Jurkat, Clone E6-1 (cell line): ENCODE data around the gene PHKA2. TPM values are rescaled to one million over a fixed set of nuclear protein-coding genes. Genes with fewer than 3 reads are reported as not detected.
A peak's percentile ranks its signal among the peaks of the same experiment; 100 is the strongest.
"Not testable (repeated sequence)": the region's sequence is repeated elsewhere in the genome, so short reads cannot be mapped to it uniquely, and the experiment has no call there.

ENCODE experiments used
- DNase-seq: peaks from one replicate; pipeline ENCODE4 v3.0.0-alpha.2; 2011; ENCODE audit warnings: low read depth, low spot score
- H3K4me3 ChIP-seq: 2 replicates; pipeline ENCODE4 v1.5.1; 2011; ENCODE audit warnings: mild to moderate bottlenecking, low read length, control low read depth, moderate library complexity
- polyA plus RNA-seq: library from polyadenylated mRNA; unstranded; fragments of >200 nt; gene quantifications from one replicate; pipeline ENCODE4 v1.2.1, GENCODE V29; 2012; ENCODE audit warnings: missing spikeins; ENCODE audit not compliant: insufficient read length, insufficient read depth

Gene PHKA2, protein sequence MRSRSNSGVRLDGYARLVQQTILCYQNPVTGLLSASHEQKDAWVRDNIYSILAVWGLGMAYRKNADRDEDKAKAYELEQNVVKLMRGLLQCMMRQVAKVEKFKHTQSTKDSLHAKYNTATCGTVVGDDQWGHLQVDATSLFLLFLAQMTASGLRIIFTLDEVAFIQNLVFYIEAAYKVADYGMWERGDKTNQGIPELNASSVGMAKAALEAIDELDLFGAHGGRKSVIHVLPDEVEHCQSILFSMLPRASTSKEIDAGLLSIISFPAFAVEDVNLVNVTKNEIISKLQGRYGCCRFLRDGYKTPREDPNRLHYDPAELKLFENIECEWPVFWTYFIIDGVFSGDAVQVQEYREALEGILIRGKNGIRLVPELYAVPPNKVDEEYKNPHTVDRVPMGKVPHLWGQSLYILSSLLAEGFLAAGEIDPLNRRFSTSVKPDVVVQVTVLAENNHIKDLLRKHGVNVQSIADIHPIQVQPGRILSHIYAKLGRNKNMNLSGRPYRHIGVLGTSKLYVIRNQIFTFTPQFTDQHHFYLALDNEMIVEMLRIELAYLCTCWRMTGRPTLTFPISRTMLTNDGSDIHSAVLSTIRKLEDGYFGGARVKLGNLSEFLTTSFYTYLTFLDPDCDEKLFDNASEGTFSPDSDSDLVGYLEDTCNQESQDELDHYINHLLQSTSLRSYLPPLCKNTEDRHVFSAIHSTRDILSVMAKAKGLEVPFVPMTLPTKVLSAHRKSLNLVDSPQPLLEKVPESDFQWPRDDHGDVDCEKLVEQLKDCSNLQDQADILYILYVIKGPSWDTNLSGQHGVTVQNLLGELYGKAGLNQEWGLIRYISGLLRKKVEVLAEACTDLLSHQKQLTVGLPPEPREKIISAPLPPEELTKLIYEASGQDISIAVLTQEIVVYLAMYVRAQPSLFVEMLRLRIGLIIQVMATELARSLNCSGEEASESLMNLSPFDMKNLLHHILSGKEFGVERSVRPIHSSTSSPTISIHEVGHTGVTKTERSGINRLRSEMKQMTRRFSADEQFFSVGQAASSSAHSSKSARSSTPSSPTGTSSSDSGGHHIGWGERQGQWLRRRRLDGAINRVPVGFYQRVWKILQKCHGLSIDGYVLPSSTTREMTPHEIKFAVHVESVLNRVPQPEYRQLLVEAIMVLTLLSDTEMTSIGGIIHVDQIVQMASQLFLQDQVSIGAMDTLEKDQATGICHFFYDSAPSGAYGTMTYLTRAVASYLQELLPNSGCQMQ
- polyA plus RNA-seq: 36.5 TPM

DNA sequence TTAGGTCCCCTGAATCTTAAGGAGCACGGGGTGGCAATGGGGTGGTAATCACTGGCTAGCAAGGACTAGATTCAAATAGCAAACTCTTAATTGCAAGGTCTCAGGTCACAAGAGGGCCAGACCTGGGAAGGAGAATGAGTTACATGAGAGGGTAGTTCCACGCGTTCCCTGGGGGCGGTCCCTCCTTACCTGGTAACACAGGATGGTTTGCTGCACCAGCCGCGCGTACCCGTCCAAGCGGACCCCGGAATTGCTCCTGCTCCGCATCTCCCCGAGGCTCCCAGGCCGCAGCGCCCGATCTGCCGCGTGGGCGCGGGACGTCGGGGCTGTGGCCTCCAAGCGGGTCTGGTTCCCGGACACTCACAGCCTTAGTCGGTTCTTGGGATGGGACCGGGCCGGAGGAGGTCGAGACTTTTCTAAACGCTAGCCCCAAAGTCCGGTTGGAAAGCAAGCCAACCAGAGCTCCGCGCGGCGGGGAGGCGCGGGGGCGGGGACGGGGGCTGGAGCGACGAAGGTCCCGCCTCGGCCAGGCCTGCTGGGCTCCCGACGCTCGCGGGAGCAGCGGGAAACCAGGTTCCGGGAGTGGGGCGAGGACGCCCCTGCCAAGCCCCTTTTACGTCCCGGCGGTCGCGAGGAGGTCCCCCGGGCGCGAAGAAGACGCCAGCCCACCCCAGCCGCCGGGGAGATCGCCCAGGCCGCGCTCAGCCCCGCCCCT is at the start of gene PHKA2:
Gene PHKA2 (minus strand): TSS at position 449 of the 715 bp plus-strand sequence. CDS start 182 bp downstream, at position 267.
- DNase-seq: no peak

DNA sequence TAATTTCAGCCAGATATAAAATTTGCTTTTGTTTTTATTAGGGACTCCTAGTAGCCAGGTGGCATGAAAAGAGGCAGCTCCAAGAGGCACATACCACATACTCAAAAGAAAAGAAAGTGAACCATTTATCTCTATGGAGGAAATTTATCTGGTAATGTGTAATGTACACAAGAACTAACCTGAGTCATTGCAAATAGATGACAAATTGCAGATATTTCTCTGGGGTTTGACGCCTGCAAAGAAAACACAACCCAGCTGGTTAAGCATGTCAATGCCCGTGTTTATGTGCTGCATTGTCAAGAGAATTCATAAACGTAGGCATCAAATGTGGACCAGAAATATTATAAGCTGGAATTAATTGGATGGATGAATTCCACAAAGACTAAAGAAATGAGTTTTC is 46.9 kb upstream of the PHKA2 start:
- DNase-seq: no peak
- no peak overlapping the region for H3K4me3 ChIP-seq

More for the DNA sequence above, at the start of gene PHKA2:
- H3K4me3 ChIP-seq: peak within 1 kb of the TSS; percentile 65

DNA sequence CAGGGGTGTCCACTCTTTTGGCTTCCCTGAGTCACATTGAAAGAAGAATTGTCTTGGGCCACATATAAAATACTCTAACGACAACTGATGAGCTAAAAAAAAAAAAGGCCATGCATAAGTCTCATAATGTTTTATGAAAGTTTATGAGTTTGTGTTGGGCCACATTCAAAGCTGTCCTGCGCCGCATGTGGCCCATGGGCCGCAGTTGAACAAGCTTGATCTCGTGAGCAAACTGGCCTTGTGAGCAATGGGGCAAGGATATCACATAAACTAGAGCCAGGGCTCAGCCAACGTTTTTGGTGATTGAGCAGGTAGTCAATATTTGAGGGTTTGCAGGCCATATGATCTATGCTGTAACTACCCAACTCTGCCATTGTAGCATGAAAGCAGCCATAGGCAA is 44.6 kb upstream of the PHKA2 start:
- DNase-seq: no peak
- H3K4me3 ChIP-seq: no peak overlapping the region

DNA sequence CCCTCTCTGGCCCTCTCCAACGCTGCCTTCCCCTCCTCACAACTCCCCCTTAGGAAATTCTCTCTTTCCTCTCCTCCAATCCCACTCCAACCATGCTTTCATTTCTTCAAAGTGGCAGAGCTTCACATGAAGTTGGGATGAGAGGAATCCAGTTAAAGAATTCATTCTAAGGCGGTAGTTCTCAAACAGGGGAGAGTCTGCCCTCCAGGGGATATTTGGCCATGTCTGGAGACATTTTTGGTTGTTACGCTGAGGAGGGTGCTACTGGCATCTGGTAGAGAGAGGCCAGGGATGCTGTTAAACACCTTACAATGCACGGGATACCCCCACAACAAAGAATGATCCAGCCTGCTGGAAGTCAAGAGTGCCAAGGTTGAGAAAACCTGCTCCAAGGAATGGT is 40.5 kb upstream of the PHKA2 start:
- no peak for DNase-seq

DNA sequence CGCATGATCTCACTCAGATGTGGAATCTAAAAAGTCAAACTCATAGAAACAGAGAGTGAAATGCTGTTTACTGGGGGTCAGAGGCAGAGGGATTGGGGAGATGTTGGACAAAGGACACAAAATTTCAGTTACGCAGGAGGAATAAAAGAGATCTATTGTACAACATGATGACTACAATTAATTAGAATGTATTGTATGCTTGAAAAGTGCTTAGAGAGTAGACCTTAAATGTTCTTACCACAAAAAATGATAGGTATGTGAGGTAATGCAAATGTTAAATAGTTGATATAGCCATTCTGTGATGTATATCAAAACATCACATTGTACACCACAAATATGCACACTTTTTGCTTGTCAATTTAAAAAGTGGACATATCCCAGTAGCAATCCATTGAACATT is 36.1 kb upstream of the PHKA2 start:
- DNase-seq: no peak

More for the DNA sequence above, 40.5 kb upstream of the PHKA2 start:
- no peak overlapping the region for H3K4me3 ChIP-seq

DNA sequence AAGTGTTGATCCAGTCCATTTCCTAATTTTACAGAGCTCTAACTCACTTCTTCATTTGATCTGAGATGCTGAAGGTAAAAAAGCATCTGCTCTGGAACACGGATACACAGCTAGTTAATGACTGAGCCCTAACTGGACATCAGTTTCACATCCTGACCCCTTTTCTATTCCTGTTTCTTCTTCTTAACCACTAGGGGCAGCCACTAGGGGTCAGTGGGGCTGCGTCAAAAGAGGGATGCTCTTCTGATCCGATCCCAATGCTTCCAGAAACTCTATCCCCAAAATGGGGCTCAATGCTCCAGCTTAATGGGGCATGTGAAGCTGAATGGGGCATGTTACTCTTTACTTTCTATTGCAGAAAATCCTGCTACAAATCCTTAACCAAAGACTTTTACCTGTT is 33.4 kb upstream of the PHKA2 start:
- H3K4me3 ChIP-seq: no peak overlapping the region
- no peak for DNase-seq

More for the DNA sequence above, 36.1 kb upstream of the PHKA2 start:
- H3K4me3 ChIP-seq: no peak overlapping the region

DNA sequence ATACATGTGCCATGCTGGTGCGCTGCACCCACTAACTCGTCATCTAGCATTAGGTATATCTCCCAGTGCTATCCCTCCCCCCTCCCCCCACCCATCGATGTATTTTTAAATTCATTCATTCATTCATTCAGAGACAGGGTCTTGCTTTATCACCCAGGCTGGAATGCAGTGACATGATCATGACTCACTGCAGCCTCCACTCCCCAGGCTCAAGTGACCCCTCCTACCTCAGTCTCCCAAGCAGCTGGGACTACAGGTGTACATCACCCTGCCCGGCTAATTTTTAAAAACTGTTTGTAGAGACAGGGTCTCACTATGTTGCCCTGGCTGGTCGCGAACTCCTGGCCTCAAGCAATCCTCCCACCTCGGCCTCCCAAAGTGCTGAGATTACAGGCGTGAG is 32.7 kb upstream of the PHKA2 start:
- not testable (repeated sequence) for DNase-seq

GRCh38 chrX:19007868-19008267 is 24.0 kb upstream of the PHKA2 start:
- DNase-seq: no peak
- no peak overlapping the region for H3K4me3 ChIP-seq

More for the DNA sequence above, 32.7 kb upstream of the PHKA2 start:
- not testable (repeated sequence) for H3K4me3 ChIP-seq

- H3K4me3 ChIP-seq: no peak overlapping the region
- DNase-seq: no peak
These were observed 23.1 kb upstream of the PHKA2 start for GRCh38 chrX:19007011-19007410.

- no peak for DNase-seq
These were observed 22.0 kb upstream of the PHKA2 start for GRCh38 chrX:19005909-19006308.

DNA sequence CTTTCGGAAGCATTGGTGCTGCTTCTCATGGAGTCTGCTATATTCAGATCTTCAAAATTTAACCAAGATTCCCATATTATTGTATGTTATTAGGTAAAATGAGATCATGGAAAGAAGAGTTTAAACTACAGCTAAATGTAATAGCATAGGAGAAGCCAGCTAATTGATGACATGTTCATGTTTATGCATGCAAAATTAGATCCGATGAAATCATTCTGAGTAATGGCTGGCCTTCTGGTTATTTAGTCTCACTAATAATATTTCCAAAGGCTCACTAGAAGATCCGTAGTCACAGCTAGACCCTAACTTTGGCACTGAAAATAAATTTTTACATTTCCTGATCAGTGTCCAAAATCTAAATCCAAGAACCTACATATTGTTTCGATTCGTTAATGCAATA is 19.8 kb upstream of the PHKA2 start:
- DNase-seq: no peak

More at GRCh38 chrX:19005909-19006308, 22.0 kb upstream of the PHKA2 start:
- H3K4me3 ChIP-seq: no peak overlapping the region

DNA sequence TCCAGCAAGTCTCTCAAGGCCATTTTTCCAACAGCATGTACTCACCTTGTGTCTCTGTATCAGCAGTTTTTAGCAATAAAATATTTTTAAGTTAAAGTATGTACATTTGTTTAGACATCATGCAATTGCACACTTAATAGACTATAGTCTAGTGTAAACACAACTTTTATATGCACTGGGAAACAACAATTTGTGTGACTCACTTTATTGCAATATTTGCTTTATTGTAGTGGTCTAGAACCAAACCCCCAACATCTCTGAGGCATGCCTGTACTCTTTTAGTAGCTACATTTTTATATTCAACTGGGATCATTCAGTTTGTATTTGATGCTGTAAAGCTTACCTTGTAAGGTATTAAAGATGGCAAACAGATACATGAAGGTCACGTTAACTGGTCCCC is 14.7 kb upstream of the PHKA2 start:
- H3K4me3 ChIP-seq: no peak overlapping the region
- DNase-seq: no peak

More for the DNA sequence above, 19.8 kb upstream of the PHKA2 start:
- no peak overlapping the region for H3K4me3 ChIP-seq

GRCh38 chrX:18997916-18998315 is 14.0 kb upstream of the PHKA2 start:
- no peak for DNase-seq
- H3K4me3 ChIP-seq: no peak overlapping the region

DNA sequence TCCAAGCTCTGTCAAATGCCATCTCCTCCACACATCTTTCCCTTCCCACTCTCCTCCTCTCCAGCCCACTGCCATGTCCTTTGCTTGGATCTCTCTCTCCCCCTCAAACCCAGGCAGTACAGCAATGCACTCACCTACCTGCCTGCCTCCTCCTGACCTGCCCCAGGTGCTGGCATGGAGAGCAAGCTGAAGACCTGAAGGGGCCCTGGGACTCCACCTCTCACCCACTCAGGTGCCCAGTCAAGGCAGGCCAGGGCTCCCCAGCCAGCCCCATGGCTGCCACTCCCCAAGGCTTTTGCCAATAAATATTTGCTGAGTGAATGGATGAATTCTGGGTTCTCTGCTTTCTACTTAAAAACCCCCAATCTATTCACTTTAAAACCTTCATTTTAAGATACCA is 12.6 kb upstream of the PHKA2 start:
- DNase-seq: no peak

GRCh38 chrX:18995221-18995620 is 11.3 kb upstream of the PHKA2 start:
- no peak overlapping the region for H3K4me3 ChIP-seq

More for the DNA sequence above, 12.6 kb upstream of the PHKA2 start:
- no peak overlapping the region for H3K4me3 ChIP-seq

DNA sequence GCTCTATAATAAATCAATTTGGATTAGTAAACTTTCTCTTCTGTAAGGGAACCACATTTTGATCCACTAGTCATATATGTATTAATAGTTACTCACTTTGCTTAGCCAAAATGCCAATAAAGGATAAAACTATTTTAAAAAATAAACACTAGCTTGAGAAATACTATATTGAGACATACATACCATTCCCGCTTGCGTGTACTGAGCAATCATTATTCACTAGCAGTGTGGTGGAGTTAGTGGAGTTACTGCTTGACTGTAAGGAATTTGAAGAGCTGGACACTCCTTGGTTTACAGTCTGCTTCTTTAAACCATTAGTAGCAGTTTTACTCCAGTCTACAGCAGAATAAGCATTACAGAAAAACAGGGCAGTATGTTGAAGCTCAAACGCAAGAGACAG is 10.8 kb upstream of the PHKA2 start:
- H3K4me3 ChIP-seq: no peak overlapping the region
- DNase-seq: no peak

More at GRCh38 chrX:18995221-18995620, 11.3 kb upstream of the PHKA2 start:
- DNase-seq: no peak

- DNase-seq: no peak
- no peak overlapping the region for H3K4me3 ChIP-seq
These were observed 8.9 kb upstream of the PHKA2 start for GRCh38 chrX:18992829-18993228.

DNA sequence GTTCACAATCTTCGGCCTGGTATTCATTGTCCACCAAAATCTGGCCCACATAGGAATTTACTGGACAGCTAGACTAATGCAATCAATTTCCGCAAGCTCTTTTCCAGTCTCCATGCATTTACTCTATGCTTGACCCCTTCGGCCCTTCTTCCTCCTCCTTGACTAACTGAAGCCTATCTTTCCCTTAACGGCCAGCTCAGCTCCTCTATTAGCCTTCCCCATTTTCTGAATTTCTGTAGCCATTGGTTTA is 1.2 kb upstream of the PHKA2 start:
- H3K4me3 ChIP-seq: peak overlapping the region; percentile 65
- no peak for DNase-seq
